ENCODE data around the gene EPAS1.

- TF ChIP-seq, protein P1, sequence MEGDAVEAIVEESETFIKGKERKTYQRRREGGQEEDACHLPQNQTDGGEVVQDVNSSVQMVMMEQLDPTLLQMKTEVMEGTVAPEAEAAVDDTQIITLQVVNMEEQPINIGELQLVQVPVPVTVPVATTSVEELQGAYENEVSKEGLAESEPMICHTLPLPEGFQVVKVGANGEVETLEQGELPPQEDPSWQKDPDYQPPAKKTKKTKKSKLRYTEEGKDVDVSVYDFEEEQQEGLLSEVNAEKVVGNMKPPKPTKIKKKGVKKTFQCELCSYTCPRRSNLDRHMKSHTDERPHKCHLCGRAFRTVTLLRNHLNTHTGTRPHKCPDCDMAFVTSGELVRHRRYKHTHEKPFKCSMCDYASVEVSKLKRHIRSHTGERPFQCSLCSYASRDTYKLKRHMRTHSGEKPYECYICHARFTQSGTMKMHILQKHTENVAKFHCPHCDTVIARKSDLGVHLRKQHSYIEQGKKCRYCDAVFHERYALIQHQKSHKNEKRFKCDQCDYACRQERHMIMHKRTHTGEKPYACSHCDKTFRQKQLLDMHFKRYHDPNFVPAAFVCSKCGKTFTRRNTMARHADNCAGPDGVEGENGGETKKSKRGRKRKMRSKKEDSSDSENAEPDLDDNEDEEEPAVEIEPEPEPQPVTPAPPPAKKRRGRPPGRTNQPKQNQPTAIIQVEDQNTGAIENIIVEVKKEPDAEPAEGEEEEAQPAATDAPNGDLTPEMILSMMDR (IDR thresholded peaks at IDR 0.05) = no peak
- no peak for TF ChIP-seq POLR2A (IDR thresholded peaks at IDR 0.05)
Measured at GRCh38 chr2:46345775-46346174, 48.6 kb downstream of the EPAS1 start.

Data from testis (tissue), 2 donors.